ENCODE measurements around the gene TNF. TPM values are rescaled to one million over a fixed set of nuclear protein-coding genes. Genes with fewer than 3 reads are reported as not detected.

The TNF gene
- polyA plus RNA-seq, 1 donor (not counting 4 experiments of a cell fraction or from before 2014, with no cell fraction given), result 2.3 TPM

GRCh38 chr6:31531162-31531561 lies 44.2 kb upstream of the TNF start:
- dilution Hi-C loops (cut with MboI; ENCODE audit: extremely low pct_ligation_motif_present, low sequenced_read_pairs), result no loop called here
- Histone ChIP-seq H3K9me3 (ENCODE audit: control insufficient read depth, low read depth, low read length) (no peaks in the 10 kb centered on the region), H4K20me1 (ENCODE audit: control insufficient read depth, extremely low read depth, insufficient read depth, low read length) (peaks cover 21% of the 10 kb centered on the region), H2AFZ (ENCODE audit: control insufficient read depth, low read length) (no peak overlapping the region), H3K27me3 (ENCODE audit: control insufficient read depth, extremely low read depth, insufficient read depth, low read length) (no peaks in the 10 kb centered on the region), H3K36me3 (ENCODE audit: control insufficient read depth in 2 of 2, extremely low read depth in 1 of 2, insufficient read depth in 2 of 2, low read length in 2 of 2) (peaks cover 46 to 48% of the 10 kb centered on the region in 2 experiments), H3K79me2 (ENCODE audit: control insufficient read depth, insufficient read depth, low read length) (peaks cover 25% of the 10 kb centered on the region), H3K4me1 (ENCODE audit: control insufficient read depth, extremely low read depth, insufficient read depth, low read length) (peaks cover 1% of the 10 kb centered on the region), H3K27ac (ENCODE audit: control insufficient read depth, insufficient read depth, low read length) (no peak overlapping the region), H3K4me2 (ENCODE audit: control insufficient read depth, extremely low read depth, insufficient read depth, low read depth, low read length) (no peak overlapping the region), H3K4me3 (ENCODE audit: control insufficient read depth in 2 of 3, extremely low read depth in 1 of 3, insufficient read depth in 2 of 3, low read depth in 1 of 3, low read length in 3 of 3) (no peak overlapping the region), H3K9me1 (ENCODE audit: control insufficient read depth, extremely low read depth, insufficient read depth, low read length) (no peaks in the 10 kb centered on the region), H3K9ac (ENCODE audit: control insufficient read depth, extremely low read depth, insufficient read depth, low read length) (no peak overlapping the region)
- DNase-seq (ENCODE audit: low read depth, low spot score) (no peak), FAIRE-seq (no peak)
- no peak for TF ChIP-seq EZH2 (IDR thresholded peaks at IDR 0.05; ENCODE audit: low read length)
- TF ChIP-seq, protein P1, sequence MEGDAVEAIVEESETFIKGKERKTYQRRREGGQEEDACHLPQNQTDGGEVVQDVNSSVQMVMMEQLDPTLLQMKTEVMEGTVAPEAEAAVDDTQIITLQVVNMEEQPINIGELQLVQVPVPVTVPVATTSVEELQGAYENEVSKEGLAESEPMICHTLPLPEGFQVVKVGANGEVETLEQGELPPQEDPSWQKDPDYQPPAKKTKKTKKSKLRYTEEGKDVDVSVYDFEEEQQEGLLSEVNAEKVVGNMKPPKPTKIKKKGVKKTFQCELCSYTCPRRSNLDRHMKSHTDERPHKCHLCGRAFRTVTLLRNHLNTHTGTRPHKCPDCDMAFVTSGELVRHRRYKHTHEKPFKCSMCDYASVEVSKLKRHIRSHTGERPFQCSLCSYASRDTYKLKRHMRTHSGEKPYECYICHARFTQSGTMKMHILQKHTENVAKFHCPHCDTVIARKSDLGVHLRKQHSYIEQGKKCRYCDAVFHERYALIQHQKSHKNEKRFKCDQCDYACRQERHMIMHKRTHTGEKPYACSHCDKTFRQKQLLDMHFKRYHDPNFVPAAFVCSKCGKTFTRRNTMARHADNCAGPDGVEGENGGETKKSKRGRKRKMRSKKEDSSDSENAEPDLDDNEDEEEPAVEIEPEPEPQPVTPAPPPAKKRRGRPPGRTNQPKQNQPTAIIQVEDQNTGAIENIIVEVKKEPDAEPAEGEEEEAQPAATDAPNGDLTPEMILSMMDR (optimal IDR thresholded peaks at IDR 0.05 in 1 of 3, IDR thresholded peaks at IDR 0.05 in 1 of 3, conservative IDR thresholded peaks at IDR 0.05 in 1 of 3; ENCODE audit: extremely low read depth in 1 of 3, insufficient read depth in 2 of 3, low read length in 3 of 3), result no peak

DNA sequence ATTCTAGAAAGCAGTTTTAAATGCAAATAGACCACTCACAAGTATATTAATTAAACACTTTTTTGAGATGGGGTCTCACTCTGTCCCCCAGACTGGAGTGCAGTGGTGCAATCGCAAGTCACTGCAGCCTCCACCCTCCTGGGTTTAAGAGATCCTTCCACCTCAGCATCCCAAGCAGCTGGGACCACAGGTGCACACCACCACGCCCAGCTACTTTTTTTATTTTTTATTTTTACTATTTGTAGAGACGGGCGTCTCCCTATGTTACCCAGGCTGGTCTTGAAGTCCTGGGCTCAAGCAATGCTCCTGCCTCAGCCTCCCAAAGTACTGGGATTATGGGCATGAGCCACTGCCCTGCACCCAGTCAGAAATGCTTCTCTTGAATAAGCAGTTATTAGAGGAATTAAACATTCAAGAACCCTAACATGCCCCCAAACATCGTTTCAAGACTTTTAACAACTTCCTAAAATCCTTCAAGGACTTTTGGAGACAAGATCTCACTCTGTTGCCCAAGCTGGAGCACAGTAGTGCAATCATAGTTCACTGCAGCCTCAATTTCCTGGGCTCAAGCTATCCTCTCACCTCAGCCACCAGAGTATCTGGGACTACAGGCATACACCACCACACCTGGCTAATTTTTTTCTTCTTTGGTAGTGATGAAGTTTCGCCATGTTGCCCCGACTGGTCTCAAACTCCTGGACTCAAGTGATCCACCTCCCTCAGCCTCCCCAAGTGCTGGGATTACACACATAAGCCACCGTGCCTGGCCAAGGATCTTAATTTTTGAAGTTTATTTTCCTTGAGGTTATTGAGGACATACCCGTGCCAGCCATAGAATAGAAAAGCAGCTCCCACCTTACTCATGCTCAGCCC lies 43.4 kb upstream of the TNF start:
- Histone ChIP-seq H2AFZ (ENCODE audit: control insufficient read depth, low read length) (no peak overlapping the region), H3K27ac (ENCODE audit: control insufficient read depth, insufficient read depth, low read length) (no peak overlapping the region), H4K20me1 (ENCODE audit: control insufficient read depth, extremely low read depth, insufficient read depth, low read length) (peaks cover 28% of the 10 kb centered on the region), H3K9ac (ENCODE audit: control insufficient read depth, extremely low read depth, insufficient read depth, low read length) (no peak overlapping the region), H3K4me2 (ENCODE audit: control insufficient read depth, extremely low read depth, insufficient read depth, low read depth, low read length) (no peak overlapping the region), H3K79me2 (ENCODE audit: control insufficient read depth, insufficient read depth, low read length) (peaks cover 33% of the 10 kb centered on the region), H3K9me1 (ENCODE audit: control insufficient read depth, extremely low read depth, insufficient read depth, low read length) (no peaks in the 10 kb centered on the region), H3K4me1 (ENCODE audit: control insufficient read depth, extremely low read depth, insufficient read depth, low read length) (no peaks in the 10 kb centered on the region), H3K4me3 (ENCODE audit: control insufficient read depth in 2 of 3, extremely low read depth in 1 of 3, insufficient read depth in 2 of 3, low read depth in 1 of 3, low read length in 3 of 3) (no peak overlapping the region), H3K36me3 (ENCODE audit: control insufficient read depth in 2 of 2, extremely low read depth in 1 of 2, insufficient read depth in 2 of 2, low read length in 2 of 2) (peaks cover 52 to 54% of the 10 kb centered on the region in 2 experiments), H3K9me3 (ENCODE audit: control insufficient read depth, low read depth, low read length) (no peaks in the 10 kb centered on the region), H3K27me3 (ENCODE audit: control insufficient read depth, extremely low read depth, insufficient read depth, low read length) (no peaks in the 10 kb centered on the region)
- no peak for DNase-seq (ENCODE audit: low read depth, low spot score)
- dilution Hi-C loops (cut with MboI; ENCODE audit: extremely low pct_ligation_motif_present, low sequenced_read_pairs), result no loop called here
- no peak for FAIRE-seq
- TF ChIP-seq EZH2 (IDR thresholded peaks at IDR 0.05; ENCODE audit: low read length), result no peak
- TF ChIP-seq, protein P1 (optimal IDR thresholded peaks at IDR 0.05 in 1 of 3, IDR thresholded peaks at IDR 0.05 in 1 of 3, conservative IDR thresholded peaks at IDR 0.05 in 1 of 3; ENCODE audit: extremely low read depth in 1 of 3, insufficient read depth in 2 of 3, low read length in 3 of 3), result no peak
